SK-N-SH (cell line): ENCODE measurements around the gene MAP2K2.

Experiments used
- EP300 ChIP-seq, 2 experiments: IDR thresholded peaks; 2 replicates each; pipeline versions ENCODE4 v1.4.0 to v1.6.1; 2012; ENCODE audit warnings: borderline replicate concordance in 1 of 2, low read depth in 1 of 2, low read length in 1 of 2
- EZH2phosphoT487 ChIP-seq: fragments of 200-600 bp; sonication (generic); IDR thresholded peaks from 2 replicates; pipeline ENCODE4 v1.6.1; 2017; ENCODE audit warnings: low read depth, mixed run types, mild to moderate bottlenecking, antibody characterized with exemption, moderate library complexity, borderline replicate concordance
- GABPA ChIP-seq: IDR thresholded peaks from 2 replicates; pipeline ENCODE4 v1.4.0; 2012; ENCODE audit warnings: low read depth, mild to moderate bottlenecking
- NRF1 ChIP-seq: IDR thresholded peaks from 2 replicates; pipeline ENCODE4 v1.6.1; 2012; ENCODE audit warnings: low read depth, mild to moderate bottlenecking, low read length
- POLR2AphosphoS5 ChIP-seq: IDR thresholded peaks from 2 replicates; pipeline ENCODE4 v1.6.1; 2012; ENCODE audit warnings: low read depth, low read length
- RFX5 ChIP-seq: IDR thresholded peaks from 2 replicates; pipeline ENCODE4 v1.6.1; 2012; ENCODE audit warnings: mild to moderate bottlenecking, improper control_type of control experiment, low read length
- TAF1 ChIP-seq: IDR thresholded peaks from 2 replicates; pipeline ENCODE4 v1.6.1; 2012; ENCODE audit warnings: low read depth, mild to moderate bottlenecking, low read length, moderate library complexity, borderline replicate concordance
- USF1 ChIP-seq: IDR thresholded peaks from 2 replicates; pipeline ENCODE4 v1.4.0; 2012; ENCODE audit warnings: low read depth, borderline replicate concordance
- TF ChIP-seq, protein P1 (sequence below): fragments of 200-600 bp; sonication (generic); IDR thresholded peaks from 2 replicates; pipeline ENCODE4 v1.6.1; 2017; ENCODE audit warnings: antibody characterized with exemption, mild to moderate bottlenecking, moderate library complexity
- TF ChIP-seq, protein P2 (sequence below): fragments of 150-350 bp; IDR thresholded peaks from 2 replicates; pipeline ENCODE4 v1.6.1; 2016; ENCODE audit warnings: mild to moderate bottlenecking, low read depth, low read length
- TF ChIP-seq, protein P3 (sequence below): IDR thresholded peaks from 2 replicates; pipeline ENCODE4 v1.6.1; 2012; ENCODE audit warnings: mild to moderate bottlenecking, low read depth, low read length, moderate library complexity

DNA sequence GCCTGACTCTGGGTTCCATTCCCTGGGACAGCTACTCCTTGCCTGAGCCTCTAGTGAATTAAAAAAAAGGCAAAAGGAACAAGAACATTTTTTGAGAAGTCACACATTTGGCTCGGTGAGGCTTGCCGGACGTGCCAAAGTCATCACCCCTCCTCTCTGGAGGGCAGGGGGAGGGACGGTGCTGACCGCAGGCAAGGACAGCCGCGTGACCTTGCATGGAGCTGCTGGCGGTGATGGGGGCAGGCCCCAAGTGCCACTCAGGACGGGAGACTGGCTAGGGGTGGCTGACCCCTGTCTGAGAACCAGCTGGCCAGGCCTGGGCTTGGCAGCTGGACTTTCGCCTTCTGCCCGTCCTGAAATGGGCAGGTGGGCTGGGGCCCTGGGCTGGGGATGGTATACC lies 26.4 kb downstream of the MAP2K2 start:
- TF ChIP-seq, protein P1, sequence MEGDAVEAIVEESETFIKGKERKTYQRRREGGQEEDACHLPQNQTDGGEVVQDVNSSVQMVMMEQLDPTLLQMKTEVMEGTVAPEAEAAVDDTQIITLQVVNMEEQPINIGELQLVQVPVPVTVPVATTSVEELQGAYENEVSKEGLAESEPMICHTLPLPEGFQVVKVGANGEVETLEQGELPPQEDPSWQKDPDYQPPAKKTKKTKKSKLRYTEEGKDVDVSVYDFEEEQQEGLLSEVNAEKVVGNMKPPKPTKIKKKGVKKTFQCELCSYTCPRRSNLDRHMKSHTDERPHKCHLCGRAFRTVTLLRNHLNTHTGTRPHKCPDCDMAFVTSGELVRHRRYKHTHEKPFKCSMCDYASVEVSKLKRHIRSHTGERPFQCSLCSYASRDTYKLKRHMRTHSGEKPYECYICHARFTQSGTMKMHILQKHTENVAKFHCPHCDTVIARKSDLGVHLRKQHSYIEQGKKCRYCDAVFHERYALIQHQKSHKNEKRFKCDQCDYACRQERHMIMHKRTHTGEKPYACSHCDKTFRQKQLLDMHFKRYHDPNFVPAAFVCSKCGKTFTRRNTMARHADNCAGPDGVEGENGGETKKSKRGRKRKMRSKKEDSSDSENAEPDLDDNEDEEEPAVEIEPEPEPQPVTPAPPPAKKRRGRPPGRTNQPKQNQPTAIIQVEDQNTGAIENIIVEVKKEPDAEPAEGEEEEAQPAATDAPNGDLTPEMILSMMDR: no peak
- no peak for TF ChIP-seq NRF1
- TF ChIP-seq POLR2AphosphoS5: no peak
- TF ChIP-seq GABPA: no peak
- TF ChIP-seq, protein P2, sequence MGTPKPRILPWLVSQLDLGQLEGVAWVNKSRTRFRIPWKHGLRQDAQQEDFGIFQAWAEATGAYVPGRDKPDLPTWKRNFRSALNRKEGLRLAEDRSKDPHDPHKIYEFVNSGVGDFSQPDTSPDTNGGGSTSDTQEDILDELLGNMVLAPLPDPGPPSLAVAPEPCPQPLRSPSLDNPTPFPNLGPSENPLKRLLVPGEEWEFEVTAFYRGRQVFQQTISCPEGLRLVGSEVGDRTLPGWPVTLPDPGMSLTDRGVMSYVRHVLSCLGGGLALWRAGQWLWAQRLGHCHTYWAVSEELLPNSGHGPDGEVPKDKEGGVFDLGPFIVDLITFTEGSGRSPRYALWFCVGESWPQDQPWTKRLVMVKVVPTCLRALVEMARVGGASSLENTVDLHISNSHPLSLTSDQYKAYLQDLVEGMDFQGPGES: no peak
- TF ChIP-seq USF1: no peak
- TF ChIP-seq EP300 (IDR thresholded peaks at IDR 0.05; ENCODE audit: borderline replicate concordance in 1 of 2, low read depth in 1 of 2, low read length in 1 of 2): no peak
- TF ChIP-seq TAF1: no peak
- no peak for TF ChIP-seq RFX5
- no peak for TF ChIP-seq EZH2phosphoT487
- TF ChIP-seq, protein P3, sequence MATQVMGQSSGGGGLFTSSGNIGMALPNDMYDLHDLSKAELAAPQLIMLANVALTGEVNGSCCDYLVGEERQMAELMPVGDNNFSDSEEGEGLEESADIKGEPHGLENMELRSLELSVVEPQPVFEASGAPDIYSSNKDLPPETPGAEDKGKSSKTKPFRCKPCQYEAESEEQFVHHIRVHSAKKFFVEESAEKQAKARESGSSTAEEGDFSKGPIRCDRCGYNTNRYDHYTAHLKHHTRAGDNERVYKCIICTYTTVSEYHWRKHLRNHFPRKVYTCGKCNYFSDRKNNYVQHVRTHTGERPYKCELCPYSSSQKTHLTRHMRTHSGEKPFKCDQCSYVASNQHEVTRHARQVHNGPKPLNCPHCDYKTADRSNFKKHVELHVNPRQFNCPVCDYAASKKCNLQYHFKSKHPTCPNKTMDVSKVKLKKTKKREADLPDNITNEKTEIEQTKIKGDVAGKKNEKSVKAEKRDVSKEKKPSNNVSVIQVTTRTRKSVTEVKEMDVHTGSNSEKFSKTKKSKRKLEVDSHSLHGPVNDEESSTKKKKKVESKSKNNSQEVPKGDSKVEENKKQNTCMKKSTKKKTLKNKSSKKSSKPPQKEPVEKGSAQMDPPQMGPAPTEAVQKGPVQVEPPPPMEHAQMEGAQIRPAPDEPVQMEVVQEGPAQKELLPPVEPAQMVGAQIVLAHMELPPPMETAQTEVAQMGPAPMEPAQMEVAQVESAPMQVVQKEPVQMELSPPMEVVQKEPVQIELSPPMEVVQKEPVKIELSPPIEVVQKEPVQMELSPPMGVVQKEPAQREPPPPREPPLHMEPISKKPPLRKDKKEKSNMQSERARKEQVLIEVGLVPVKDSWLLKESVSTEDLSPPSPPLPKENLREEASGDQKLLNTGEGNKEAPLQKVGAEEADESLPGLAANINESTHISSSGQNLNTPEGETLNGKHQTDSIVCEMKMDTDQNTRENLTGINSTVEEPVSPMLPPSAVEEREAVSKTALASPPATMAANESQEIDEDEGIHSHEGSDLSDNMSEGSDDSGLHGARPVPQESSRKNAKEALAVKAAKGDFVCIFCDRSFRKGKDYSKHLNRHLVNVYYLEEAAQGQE: no peak
